Fibroblast of lung (primary cell): ENCODE measurements around the gene CAPN9. TPM values are rescaled to one million over a fixed set of nuclear protein-coding genes. Genes with fewer than 3 reads are reported as not detected.

Experiments
- DNase-seq, 2 donors: peaks; one replicate each; pipeline versions ENCODE4 v3.0.0 to v3.0.0-alpha.2; 2010; ENCODE audit warnings: low read depth in 2 of 2
- H2AFZ ChIP-seq: 2 replicates; pipeline ENCODE4 v1.5.1; 2012; ENCODE audit warnings: low read length, control low read depth, inconsistent platforms
- H3K27ac ChIP-seq: 2 replicates; pipeline ENCODE4 v1.5.1; 2011; ENCODE audit warnings: low read length, control low read depth; ENCODE audit not compliant: insufficient read depth
- H3K27me3 ChIP-seq: 2 replicates; pipeline ENCODE4 v1.5.1; 2011; ENCODE audit warnings: mild to moderate bottlenecking, low read length; ENCODE audit not compliant: control insufficient read depth, insufficient read depth
- H3K36me3 ChIP-seq: 2 replicates; pipeline ENCODE4 v1.5.1; 2011; ENCODE audit warnings: low read length; ENCODE audit not compliant: control insufficient read depth, insufficient read depth
- H3K4me1 ChIP-seq: 2 replicates; pipeline ENCODE4 v1.5.1; 2011; ENCODE audit warnings: low read length; ENCODE audit not compliant: control insufficient read depth, insufficient read depth; ENCODE audit errors: extremely low read depth
- H3K4me2 ChIP-seq: 2 replicates; pipeline ENCODE4 v1.5.1; 2011; ENCODE audit warnings: low read length, control low read depth; ENCODE audit not compliant: insufficient read depth; ENCODE audit errors: extremely low read depth
- H3K4me3 ChIP-seq, 4 experiments: fragments of 200-600 bp in 1 of 4; sonication (generic) in 1 of 4; replicated peaks in 1 of 4; 2 replicates each; pipeline ENCODE4 v1.5.1; 2011 to 2016; ENCODE audit warnings: low read length in 4 of 4, low read depth in 3 of 4, mild to moderate bottlenecking in 3 of 4, control low read depth in 2 of 4, inconsistent platforms in 1 of 4, mixed read lengths in 1 of 4; ENCODE audit not compliant: insufficient read depth in 1 of 4; ENCODE audit errors: control extremely low read depth in 1 of 4
- H3K79me2 ChIP-seq: 2 replicates; pipeline ENCODE4 v1.5.1; 2012; ENCODE audit warnings: mild to moderate bottlenecking, low read length, inconsistent platforms; ENCODE audit not compliant: control insufficient read depth, insufficient read depth
- H3K9ac ChIP-seq: 2 replicates; pipeline ENCODE4 v1.5.1; 2011; ENCODE audit warnings: mild to moderate bottlenecking, low read length, control low read depth; ENCODE audit not compliant: insufficient read depth
- H3K9me3 ChIP-seq: 2 replicates; pipeline ENCODE4 v1.5.1; 2012; ENCODE audit warnings: low read depth, low read length; ENCODE audit not compliant: control insufficient read depth, insufficient read depth
- H4K20me1 ChIP-seq: 2 replicates; pipeline ENCODE4 v1.5.1; 2011; ENCODE audit warnings: low read length; ENCODE audit not compliant: control insufficient read depth, insufficient read depth; ENCODE audit errors: extremely low read depth
- CTCF ChIP-seq, 2 donors: IDR thresholded peaks in 1 of 2; conservative IDR thresholded peaks in 1 of 2; 1 replicate in 1 of 2; 2 replicates in 1 of 2; pipeline ENCODE4 v1.5.1; 2011 to 2012; ENCODE audit warnings: low read length in 2 of 2, control low read depth in 1 of 2, inconsistent platforms in 1 of 2, low read depth in 1 of 2, mild to moderate bottlenecking in 1 of 2
- EZH2 ChIP-seq: IDR thresholded peaks from 2 replicates; pipeline ENCODE4 v1.5.1; 2012; ENCODE audit warnings: low read length, control low read depth, mild to moderate bottlenecking; ENCODE audit errors: missing control alignments
- polyA plus RNA-seq, 2 donors: library from polyadenylated mRNA; depleted of rRNA in 1 of 2; stranded (reverse) in 1 of 2; unstranded in 1 of 2; fragments of >200 nt; gene quantifications; 2 replicates each; pipeline ENCODE4 v1.2.1, GENCODE V29; 2011 to 2012; ENCODE audit warnings: missing spikeins in 1 of 2
- total RNA-seq: library from RNA; depleted of rRNA; stranded (reverse); fragments of >200 nt; gene quantifications from 2 replicates; pipeline ENCODE4 v1.2.1, GENCODE V29; 2014

Gene CAPN9
- total and polyA plus RNA-seq, 2 donors (not counting 1 experiment from before 2014, with no cell fraction given) = 0.17 TPM; not detected in 1

GRCh38 chr1:230704830-230705229, 42.4 kb upstream of the CAPN9 start:
- no peak for DNase-seq
- Histone ChIP-seq H3K9ac (no peak overlapping the region), H3K4me1 (no peaks in the 10 kb centered on the region), H3K27me3 (no peaks in the 10 kb centered on the region), H3K4me3 (no peak overlapping the region), H3K4me2 (no peak overlapping the region), H3K9me3 (no peaks in the 10 kb centered on the region), H3K27ac (no peak overlapping the region), H2AFZ (no peak overlapping the region), H4K20me1 (no peaks in the 10 kb centered on the region), H3K36me3 (no peaks in the 10 kb centered on the region), H3K79me2 (no peaks in the 10 kb centered on the region)
- TF ChIP-seq CTCF (conservative IDR thresholded peaks at IDR 0.05 in 1 of 2, IDR thresholded peaks at IDR 0.05 in 1 of 2; ENCODE audit: low read depth in 1 of 2, low read length in 2 of 2) = no peak
- TF ChIP-seq EZH2 = no peak

DNA sequence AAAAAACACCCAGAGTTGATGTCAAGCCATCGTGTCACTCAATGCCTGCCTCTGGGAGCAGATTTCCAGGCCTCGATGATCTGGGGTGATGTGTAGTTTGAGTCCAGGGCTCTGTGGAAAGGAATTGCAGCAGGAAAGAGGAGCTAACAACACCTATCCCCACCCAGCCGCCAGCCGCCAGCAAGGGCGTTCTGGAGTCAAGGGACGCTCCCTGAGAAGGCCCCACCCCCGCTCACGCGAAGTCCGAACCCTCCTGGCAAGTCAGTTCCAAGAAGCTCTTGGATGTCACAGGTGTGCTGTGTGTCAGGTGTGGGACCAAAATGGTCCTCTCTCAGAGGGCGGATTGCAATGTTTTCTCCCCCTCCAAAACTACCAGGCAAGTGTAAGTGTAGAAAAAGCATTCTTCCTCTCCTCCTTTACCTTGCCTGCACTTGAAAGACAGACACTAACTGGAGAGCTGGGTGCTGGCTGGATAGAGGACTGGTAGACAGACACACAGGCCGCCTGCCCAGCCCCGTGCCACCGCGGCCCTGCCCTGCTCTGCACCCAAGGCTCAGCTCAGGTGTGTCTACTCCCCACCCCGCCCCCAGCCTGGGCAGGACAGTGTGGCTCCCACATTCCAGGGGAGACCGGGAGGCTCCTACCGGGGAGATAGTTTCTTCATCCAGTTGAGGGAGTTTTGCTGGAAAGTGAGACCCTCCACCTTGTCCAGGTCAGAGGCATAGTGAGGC, 41.7 kb upstream of the CAPN9 start:
- H3K36me3 ChIP-seq = no peaks in the 10 kb centered on the region
- no peak overlapping the region for H3K27ac ChIP-seq
- no peak overlapping the region for H2AFZ ChIP-seq
- no peak overlapping the region for H3K4me2 ChIP-seq
- TF ChIP-seq EZH2 = no peak
- no peak for TF ChIP-seq CTCF (conservative IDR thresholded peaks at IDR 0.05 in 1 of 2, IDR thresholded peaks at IDR 0.05 in 1 of 2; ENCODE audit: low read depth in 1 of 2, low read length in 2 of 2)
- DNase-seq = no peak
- H3K4me3 ChIP-seq = no peak overlapping the region
- no peak overlapping the region for H3K9ac ChIP-seq
- no peaks in the 10 kb centered on the region for H3K79me2 ChIP-seq
- H3K9me3 ChIP-seq = no peaks in the 10 kb centered on the region
- no peaks in the 10 kb centered on the region for H3K4me1 ChIP-seq
- no peaks in the 10 kb centered on the region for H3K27me3 ChIP-seq
- no peaks in the 10 kb centered on the region for H4K20me1 ChIP-seq

GRCh38 chr1:230706020-230706699, 41.0 kb upstream of the CAPN9 start:
- Histone ChIP-seq H3K4me2 (no peak overlapping the region), H3K9me3 (no peaks in the 10 kb centered on the region), H3K9ac (no peak overlapping the region), H3K27me3 (no peaks in the 10 kb centered on the region), H3K4me1 (no peaks in the 10 kb centered on the region), H3K79me2 (no peaks in the 10 kb centered on the region), H3K4me3 (no peak overlapping the region), H3K27ac (no peak overlapping the region), H3K36me3 (no peaks in the 10 kb centered on the region), H4K20me1 (no peaks in the 10 kb centered on the region), H2AFZ (no peak overlapping the region)
- DNase-seq = no peak
- TF ChIP-seq CTCF (conservative IDR thresholded peaks at IDR 0.05 in 1 of 2, IDR thresholded peaks at IDR 0.05 in 1 of 2; ENCODE audit: low read depth in 1 of 2, low read length in 2 of 2) = no peak
- TF ChIP-seq EZH2 = no peak
